GM12873 (cell line): ENCODE measurements around the gene SUN3.

Experiments
- CTCF ChIP-seq: IDR thresholded peaks from 2 replicates; pipeline ENCODE4 v1.5.1; 2012; ENCODE audit warnings: low read depth, mild to moderate bottlenecking, moderate library complexity, low read length, control low read depth; ENCODE audit not compliant: insufficient read depth; ENCODE audit errors: missing control alignments

Gene SUN3

GRCh38 chr7:48028938-48029337 is at the start of gene SUN3:
SUN3 (minus strand) TSS chr7:48029107; CDS start chr7:48028938, 169 bp downstream.
- no peak for TF ChIP-seq CTCF

GRCh38 chr7:48078470-48078869 is 49.6 kb upstream of the SUN3 start:
- TF ChIP-seq CTCF: no peak

DNA sequence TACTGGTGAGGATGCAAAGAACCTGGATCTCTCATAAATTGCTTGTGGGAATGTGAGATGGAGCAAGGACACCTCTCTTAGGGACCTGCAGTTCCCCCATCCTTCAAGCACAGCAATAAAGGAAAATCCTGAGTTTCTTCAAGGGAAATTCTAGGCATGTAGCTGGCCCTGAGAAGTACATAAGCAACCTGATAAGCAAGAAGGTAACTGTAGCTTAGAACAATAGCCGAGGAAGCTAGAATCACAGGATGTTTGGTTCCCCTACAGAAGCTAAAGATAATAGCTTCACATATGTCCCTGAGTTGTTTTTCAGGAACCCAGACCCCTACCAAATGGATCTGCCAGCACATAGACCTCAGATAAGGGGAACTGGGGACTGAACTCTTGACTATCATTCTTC is 48.5 kb upstream of the SUN3 start:
- TF ChIP-seq CTCF: no peak

DNA sequence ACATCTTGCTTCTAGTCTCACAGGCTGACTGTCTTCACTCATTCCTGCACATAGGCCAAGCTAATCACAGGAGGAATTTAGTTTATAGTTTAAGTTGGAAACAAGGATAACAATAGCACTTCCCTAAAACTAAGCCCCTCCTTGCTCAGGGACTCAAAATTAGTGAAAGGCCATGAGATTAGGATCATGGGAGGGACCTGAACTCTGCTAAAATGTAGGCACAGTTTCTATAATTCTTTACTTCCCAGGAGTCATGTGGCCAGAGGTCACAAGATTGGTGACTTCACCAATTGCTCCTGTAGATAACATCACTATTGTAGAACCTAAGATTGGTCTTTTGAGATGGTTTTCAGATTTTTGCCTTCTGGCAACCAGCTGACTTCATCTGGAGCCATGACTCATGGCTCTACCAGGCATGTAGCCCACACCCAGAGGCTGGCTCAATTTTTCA is 45.3 kb upstream of the SUN3 start:
- no peak for TF ChIP-seq CTCF

DNA sequence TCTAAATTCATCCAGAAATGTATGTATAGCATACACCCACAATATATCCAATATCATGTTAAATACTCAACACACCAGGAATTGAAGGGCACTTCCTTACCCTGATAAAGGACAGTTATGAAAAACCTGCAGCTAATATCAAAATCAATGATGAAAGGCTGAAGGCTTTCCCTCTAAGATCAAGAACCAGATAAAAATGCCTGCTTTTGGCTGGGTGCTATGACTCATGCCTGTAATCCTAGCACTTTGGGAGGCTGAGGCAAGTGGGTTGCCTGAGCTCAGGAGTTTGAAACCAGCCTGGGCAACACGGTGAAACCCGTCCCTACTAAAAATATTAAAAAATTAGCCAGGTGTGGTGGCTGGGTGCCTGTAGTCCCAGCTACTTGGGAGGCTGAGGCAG is 38.6 kb upstream of the SUN3 start:
- no peak for TF ChIP-seq CTCF

- TF ChIP-seq CTCF: no peak
Measured at GRCh38 chr7:48063985-48064384, 35.1 kb upstream of the SUN3 start.

- no peak for TF ChIP-seq CTCF
Measured at GRCh38 chr7:48059706-48060105, 30.8 kb upstream of the SUN3 start.
